ENCODE measurements around the gene BCKDK.
A peak's percentile ranks its signal among the peaks of the same experiment; 100 is the strongest.

Gene BCKDK

DNA sequence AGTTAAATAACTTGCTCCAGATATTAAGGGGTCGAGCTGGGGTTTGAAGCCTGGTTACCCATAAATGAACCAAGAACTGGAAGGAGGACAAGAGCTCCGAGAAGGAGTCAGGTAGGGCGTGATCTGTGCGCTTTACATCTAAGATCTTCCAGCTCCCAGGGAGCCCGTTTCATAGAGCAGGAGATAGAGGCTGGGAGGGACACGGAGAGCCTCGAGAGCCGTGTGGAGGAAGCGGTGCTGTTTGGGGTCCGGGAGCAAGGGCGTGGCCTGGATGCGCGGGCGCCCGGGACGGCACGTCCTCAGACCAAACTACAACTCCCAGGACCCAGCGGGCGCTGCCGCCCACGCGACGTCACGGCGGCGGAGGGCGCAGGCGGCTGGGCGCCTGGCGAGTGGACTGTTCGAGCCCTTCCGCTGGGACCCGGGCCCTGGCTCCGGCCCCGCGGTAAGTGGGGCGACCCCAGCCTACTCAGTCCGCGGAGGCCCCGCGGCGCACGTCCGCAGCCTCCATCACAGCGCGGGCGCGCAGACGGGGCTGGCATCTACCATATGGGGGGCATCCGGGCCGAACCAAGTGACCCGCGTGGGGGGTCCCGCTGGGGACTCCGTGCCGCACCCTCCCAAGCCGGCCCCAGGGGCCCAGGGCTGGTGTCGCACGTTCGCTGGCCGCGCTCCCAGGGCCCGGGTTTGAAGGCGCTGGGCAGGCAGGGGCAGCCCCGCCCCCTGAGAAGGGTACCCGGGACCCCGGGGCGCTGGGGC is at the start of gene BCKDK:
Gene BCKDK, plus strand, starts transcription at position 352 of the 759 bp plus-strand sequence. CDS start 838 bp downstream, outside the sequence.
- DNase-seq, result peak; percentile 28

DNA sequence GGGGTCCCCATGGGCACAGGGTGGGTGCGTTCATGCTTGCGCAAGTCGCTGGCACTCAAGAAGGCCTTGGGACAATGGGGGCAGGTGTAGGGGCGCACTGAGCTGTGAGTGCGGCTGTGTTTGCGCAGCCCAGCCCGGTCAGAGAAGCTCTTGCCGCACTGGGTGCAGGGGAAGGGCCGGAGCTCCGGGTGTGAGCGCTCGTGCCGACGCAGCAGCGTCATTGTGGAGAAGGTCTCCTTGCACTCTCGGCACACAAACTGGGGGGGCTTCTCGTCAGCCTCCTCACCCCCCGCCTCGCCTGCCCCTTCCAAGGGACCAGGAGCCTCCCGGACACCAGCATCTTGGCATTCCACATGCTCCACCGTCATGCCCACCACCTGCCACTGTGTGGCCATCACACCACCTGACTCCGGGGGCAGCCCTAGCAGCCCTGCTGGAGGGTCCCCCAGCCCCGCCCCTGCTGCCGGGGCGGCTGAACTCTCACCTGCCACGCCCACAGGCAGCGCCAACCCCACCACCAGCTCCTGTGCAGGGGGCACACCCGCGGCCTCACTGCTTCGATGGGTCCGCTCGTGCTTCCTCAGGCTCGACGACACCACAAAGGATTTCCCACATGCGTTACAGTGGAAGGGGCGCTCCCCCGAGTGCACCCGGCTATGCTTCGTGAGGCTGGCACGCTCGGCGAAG is 46.9 kb upstream of the BCKDK start:
- DNase-seq, result no peak

GRCh38 chr16:31061813-31062440 is 46.3 kb upstream of the BCKDK start:
- no peak for DNase-seq

DNA sequence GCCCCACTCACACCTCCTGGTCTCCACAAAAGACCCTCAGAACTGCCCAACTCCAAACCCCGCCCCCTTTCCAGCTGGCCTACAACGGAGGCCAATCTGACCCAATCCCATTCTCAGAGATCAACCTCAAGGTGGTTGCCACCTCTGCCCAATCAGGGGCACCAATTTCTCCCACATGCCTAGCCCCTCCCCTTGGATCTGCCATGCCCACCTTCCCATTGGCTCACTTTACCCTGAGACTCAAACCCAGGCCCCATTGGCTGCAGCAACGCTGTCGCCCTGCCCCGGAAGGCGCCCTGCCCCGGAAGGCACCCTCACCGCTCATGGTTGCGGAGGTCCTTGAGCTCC is 44.7 kb upstream of the BCKDK start:
- peak; percentile 85 for DNase-seq

- DNase-seq, result peak; percentile 8
These were observed 44.2 kb upstream of the BCKDK start for GRCh38 chr16:31063843-31064611.

- no peak for DNase-seq
These were observed 43.2 kb upstream of the BCKDK start for GRCh38 chr16:31064882-31065461.

DNA sequence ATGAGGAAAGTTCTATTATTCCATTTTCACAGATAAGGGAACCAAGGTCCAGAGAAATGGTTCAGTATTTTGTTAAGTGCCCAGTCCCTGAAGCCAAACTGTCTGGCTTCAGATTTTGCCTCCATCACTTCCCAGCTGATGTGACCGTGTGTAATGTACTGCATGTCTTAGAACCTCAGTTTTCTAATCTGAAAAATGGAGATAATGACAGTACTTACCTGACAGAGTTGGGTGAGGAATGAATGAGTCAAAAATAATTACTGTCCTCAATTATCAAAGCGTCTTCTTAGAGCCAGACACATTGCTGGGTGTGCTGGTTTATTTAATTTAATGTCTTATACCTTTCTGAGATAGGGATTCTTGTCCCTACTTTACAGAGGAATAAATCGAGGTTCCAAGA is 40.8 kb upstream of the BCKDK start:
- DNase-seq, result no peak

DNA sequence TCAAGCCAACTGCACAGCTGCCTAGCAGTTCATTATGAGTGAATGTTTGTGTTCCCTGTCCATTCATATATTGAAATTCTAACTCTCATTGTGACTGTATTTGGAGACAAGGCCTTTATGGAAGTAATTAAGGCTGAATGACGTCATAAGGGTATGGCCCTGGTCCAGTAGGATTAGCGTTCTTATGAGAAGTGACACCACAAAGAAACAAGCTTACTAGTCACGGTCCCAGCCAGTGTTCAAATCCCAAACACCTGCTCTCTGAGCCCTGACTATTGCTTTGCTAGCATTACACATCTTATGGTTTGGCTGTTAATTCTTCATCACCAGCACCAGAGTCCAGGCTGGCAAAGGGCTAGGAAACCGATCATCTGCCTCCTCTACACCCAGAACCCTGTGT is 36.3 kb upstream of the BCKDK start:
- no peak for DNase-seq

- no peak for DNase-seq
These were observed 35.5 kb upstream of the BCKDK start for GRCh38 chr16:31072540-31073141.

DNA sequence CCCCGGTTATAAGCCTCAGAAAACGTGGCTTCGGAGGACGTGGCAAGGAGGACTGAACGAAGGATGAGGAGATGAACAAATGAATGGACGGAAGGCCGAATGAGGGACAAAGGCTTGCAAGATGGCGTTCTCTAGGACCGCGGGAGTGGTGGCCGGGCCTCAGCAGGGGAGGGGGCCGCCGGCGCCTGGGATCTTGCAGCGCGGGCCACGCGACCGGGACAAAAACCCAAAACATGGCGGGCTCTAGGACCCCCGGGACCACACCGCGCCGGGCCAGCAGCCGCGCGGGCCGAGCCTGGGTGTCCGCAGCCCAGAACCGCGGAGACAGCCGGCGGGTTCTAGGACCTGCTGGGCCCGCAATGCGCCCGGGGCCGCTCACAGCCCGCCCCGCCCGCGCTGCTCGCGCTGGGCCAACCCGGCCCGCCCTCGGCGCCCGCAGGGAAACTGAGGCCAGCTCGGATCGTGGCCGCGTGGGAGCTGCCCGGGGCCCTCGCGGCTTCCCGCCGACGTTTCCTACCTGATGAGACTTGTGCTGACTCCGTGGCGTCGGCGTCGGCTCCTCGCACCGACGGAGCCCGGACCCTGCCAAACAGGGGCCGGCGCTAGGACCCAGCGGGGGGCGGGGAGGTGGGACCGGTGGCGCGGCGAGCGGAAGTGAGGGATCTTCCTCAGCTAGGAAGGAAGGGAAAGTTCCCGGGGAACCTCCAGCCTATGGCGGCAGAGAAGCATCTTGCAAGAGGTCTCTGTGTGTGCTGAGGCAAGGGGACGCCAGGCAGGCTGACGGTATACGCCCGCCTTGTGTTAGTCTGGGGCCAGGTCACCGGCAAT is 34.8 kb upstream of the BCKDK start:
- DNase-seq, result peak; percentile 57

DNA sequence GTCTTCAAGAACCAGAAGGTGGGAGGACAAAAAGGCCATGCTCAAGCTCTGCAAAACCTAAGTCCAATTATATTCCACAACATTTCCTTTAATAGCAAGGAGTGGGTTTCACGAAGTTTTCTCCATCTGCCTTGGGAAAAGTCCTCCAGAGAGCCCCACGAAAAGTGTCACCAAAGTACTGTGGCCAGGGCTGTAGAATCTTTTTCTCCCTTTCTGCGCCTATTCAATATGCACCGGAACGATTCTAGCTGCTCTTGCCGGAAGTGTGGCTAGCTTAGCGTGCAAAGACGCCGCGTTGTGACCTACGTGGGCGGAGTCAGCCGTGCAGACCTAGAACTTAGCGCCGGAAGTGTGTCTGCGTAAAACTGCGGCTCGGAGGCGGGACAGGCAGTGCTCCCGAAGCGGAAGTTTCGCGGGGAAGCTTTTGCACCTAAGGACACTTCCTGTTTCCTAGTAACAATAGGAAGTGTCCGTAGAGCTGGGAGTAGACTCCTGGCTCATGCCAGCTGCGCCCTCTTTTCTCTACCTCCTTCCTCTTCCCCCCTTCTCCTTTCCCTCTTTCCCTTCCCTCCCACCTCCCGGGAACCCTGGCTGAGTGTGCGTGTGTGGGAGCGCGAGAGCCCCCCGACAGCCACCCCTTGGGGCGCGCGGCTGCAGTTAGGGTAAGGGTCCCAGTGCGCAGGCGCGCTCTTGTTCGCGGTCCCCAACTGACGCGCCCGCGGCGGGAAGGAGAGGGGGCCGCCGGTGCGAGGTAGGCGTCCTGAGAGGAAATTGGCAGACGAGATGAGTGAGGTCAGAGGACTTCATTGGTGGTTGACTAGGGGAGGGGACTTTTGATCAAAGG is 34.0 kb upstream of the BCKDK start, which contains the start of the genes ZNF646 and ZNF668:
Gene ZNF646, plus strand, starts transcription at position 453 of the 844 bp plus-strand sequence. CDS start 1,903 bp downstream, outside the sequence.
Gene ZNF668, minus strand, starts transcription at position 271 of the 844 bp plus-strand sequence. CDS start 9,781 bp downstream, outside the sequence.
- peak; percentile 98 for DNase-seq

DNA sequence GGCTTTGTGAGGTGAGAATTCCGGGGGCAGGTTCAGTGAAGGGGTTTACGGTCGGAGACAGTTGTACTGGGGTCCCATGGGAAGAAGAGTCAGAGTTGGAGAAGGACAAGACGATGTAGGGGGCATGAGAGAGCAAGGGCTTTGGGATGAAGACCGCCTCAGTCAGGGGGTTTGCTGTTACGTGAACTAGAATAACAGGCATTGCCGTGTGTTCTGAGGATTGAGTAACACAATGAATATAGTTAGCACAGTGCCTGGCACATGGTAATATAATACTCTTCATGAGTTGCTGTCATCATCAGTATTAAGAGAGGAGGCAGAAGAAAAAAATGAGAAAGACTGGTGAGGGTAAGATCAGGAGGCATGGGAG is 33.4 kb upstream of the BCKDK start:
- no peak for DNase-seq

- DNase-seq, result no peak
These were observed 31.9 kb upstream of the BCKDK start for GRCh38 chr16:31076319-31076718.

DNA sequence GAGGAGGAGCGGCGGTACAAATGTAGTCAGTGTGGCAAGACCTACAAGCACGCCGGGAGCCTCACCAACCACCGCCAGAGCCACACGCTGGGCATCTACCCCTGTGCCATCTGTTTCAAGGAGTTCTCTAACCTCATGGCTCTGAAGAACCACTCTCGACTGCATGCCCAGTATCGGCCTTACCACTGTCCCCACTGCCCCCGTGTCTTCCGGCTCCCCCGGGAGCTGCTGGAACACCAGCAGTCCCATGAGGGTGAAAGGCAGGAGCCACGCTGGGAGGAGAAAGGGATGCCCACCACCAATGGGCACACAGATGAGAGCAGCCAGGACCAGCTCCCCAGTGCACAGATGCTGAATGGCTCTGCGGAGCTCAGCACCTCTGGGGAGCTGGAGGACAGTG is 31.2 kb upstream of the BCKDK start:
- DNase-seq, result no peak

- no peak for DNase-seq
These were observed 30.4 kb upstream of the BCKDK start for GRCh38 chr16:31077592-31078396.

DNA sequence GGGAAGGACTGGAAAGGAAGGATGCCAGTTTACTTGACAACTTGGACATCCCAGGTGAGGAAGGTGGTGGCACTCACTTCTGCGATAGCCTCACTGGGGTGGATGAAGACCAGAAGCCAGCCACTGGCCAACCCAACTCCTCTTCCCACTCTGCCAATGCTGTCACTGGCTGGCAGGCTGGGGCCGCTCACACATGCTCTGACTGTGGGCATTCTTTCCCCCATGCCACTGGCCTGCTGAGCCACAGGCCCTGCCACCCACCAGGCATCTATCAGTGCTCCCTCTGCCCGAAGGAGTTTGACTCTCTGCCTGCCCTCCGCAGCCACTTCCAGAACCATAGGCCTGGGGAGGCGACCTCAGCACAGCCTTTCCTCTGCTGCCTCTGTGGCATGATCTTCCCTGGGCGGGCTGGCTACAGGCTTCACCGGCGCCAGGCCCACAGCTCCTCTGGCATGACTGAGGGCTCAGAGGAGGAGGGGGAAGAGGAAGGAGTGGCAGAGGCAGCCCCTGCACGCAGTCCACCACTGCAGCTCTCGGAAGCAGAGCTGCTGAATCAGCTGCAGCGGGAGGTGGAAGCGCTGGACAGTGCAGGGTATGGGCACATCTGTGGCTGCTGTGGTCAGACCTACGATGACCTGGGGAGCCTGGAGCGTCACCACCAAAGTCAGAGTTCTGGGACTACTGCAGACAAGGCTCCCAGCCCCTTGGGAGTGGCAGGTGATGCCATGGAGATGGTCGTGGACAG is 29.4 kb upstream of the BCKDK start:
- DNase-seq, result no peak

- no peak for DNase-seq
These were observed 28.7 kb upstream of the BCKDK start for GRCh38 chr16:31079342-31079944.

GRCh38 chr16:31080035-31080629 is 28.1 kb upstream of the BCKDK start:
- DNase-seq, result no peak
